ENCODE results near the gene ATP6V0A1.

The ATP6V0A1 gene

GRCh38 chr17:42529061-42529460 is 70.4 kb downstream of the ATP6V0A1 start:
- no peak overlapping the region for H3K4me3 ChIP-seq (ENCODE audit: low read depth, low read length)
- H2AFZ ChIP-seq (ENCODE audit: low read length, unreplicated experiment): no peak overlapping the region
- no peaks in the 10 kb centered on the region for H3K36me3 ChIP-seq (ENCODE audit: insufficient read depth, low read length)
- H3K27ac ChIP-seq (ENCODE audit: low read depth, low read length): no peak overlapping the region
- no peaks in the 10 kb centered on the region for H3K79me2 ChIP-seq (ENCODE audit: control insufficient read depth, insufficient read depth, low read length, unreplicated experiment)
- peaks cover 16% of the 10 kb centered on the region for H3K4me1 ChIP-seq (ENCODE audit: control insufficient read depth, insufficient read depth, low read length, unreplicated experiment)
- H3K27me3 ChIP-seq (ENCODE audit: insufficient read depth, low read length): no peaks in the 10 kb centered on the region

GRCh38 chr17:42530952-42531454 is 72.3 kb downstream of the ATP6V0A1 start:
- Histone ChIP-seq H3K27ac (ENCODE audit: low read depth, low read length) (no peak overlapping the region), H3K4me1 (ENCODE audit: control insufficient read depth, insufficient read depth, low read length, unreplicated experiment) (peaks cover 16% of the 10 kb centered on the region)

GRCh38 chr17:42531455-42532354 is 73.0 kb downstream of the ATP6V0A1 start:
- Histone ChIP-seq H3K36me3 (ENCODE audit: insufficient read depth, low read length) (no peaks in the 10 kb centered on the region), H3K4me3 (ENCODE audit: low read depth, low read length) (peak overlapping the region; percentile 78), H3K27ac (ENCODE audit: low read depth, low read length) (no peak overlapping the region)

More at GRCh38 chr17:42530952-42531454, 72.3 kb downstream of the ATP6V0A1 start:
- H3K36me3 ChIP-seq (ENCODE audit: insufficient read depth, low read length): no peaks in the 10 kb centered on the region
- H2AFZ ChIP-seq (ENCODE audit: low read length, unreplicated experiment): no peak overlapping the region
- no peak overlapping the region for H3K4me3 ChIP-seq (ENCODE audit: low read depth, low read length)
- H3K79me2 ChIP-seq (ENCODE audit: control insufficient read depth, insufficient read depth, low read length, unreplicated experiment): no peaks in the 10 kb centered on the region
- no peaks in the 10 kb centered on the region for H3K27me3 ChIP-seq (ENCODE audit: insufficient read depth, low read length)

GRCh38 chr17:42535155-42536047 is 76.7 kb downstream of the ATP6V0A1 start:
- peak overlapping the region; percentile 93 for H3K4me3 ChIP-seq (ENCODE audit: low read depth, low read length)
- peaks cover 6% of the 10 kb centered on the region; the same call in 1 of the 2 replicates for H3K36me3 ChIP-seq (ENCODE audit: insufficient read depth, low read length)
- peak overlapping the region; percentile 67 for H3K27ac ChIP-seq (ENCODE audit: low read depth, low read length)
- H3K27me3 ChIP-seq (ENCODE audit: insufficient read depth, low read length): no peaks in the 10 kb centered on the region
- H3K79me2 ChIP-seq (ENCODE audit: control insufficient read depth, insufficient read depth, low read length, unreplicated experiment): peaks cover 14% of the 10 kb centered on the region
- peaks cover 13% of the 10 kb centered on the region for H3K4me1 ChIP-seq (ENCODE audit: control insufficient read depth, insufficient read depth, low read length, unreplicated experiment)
- H2AFZ ChIP-seq (ENCODE audit: low read length, unreplicated experiment): peak overlapping the region; percentile 9

More at GRCh38 chr17:42531455-42532354, 73.0 kb downstream of the ATP6V0A1 start:
- H3K27me3 ChIP-seq (ENCODE audit: insufficient read depth, low read length): no peaks in the 10 kb centered on the region
- peak overlapping the region; percentile 48 for H2AFZ ChIP-seq (ENCODE audit: low read length, unreplicated experiment)
- H3K79me2 ChIP-seq (ENCODE audit: control insufficient read depth, insufficient read depth, low read length, unreplicated experiment): peaks cover 3% of the 10 kb centered on the region
- H3K4me1 ChIP-seq (ENCODE audit: control insufficient read depth, insufficient read depth, low read length, unreplicated experiment): peaks cover 10% of the 10 kb centered on the region

GRCh38 chr17:42536048-42536371 is 77.3 kb downstream of the ATP6V0A1 start, which contains the start of gene NAGLU:
NAGLU (plus strand) TSS chr17:42536241; CDS start chr17:42536273, 32 bp downstream.
- peaks cover 14% of the 10 kb centered on the region for H3K4me1 ChIP-seq (ENCODE audit: control insufficient read depth, insufficient read depth, low read length, unreplicated experiment)
- H3K4me3 ChIP-seq (ENCODE audit: low read depth, low read length): peak within 1 kb of the TSS; percentile 93
- H2AFZ ChIP-seq (ENCODE audit: low read length, unreplicated experiment): peak within 1 kb of the TSS; percentile 87
- H3K79me2 ChIP-seq (ENCODE audit: control insufficient read depth, insufficient read depth, low read length, unreplicated experiment): peaks cover 14% of the 10 kb centered on the region
- H3K36me3 ChIP-seq (ENCODE audit: insufficient read depth, low read length): peaks cover 6% of the 10 kb centered on the region; the same call in 1 of the 2 replicates
- H3K27ac ChIP-seq (ENCODE audit: low read depth, low read length): peak within 1 kb of the TSS; percentile 67
- H3K27me3 ChIP-seq (ENCODE audit: insufficient read depth, low read length): no peaks in the 10 kb centered on the region

GRCh38 chr17:42536372-42537155 is 77.9 kb downstream of the ATP6V0A1 start:
- Histone ChIP-seq H3K4me1 (ENCODE audit: control insufficient read depth, insufficient read depth, low read length, unreplicated experiment) (peaks cover 20% of the 10 kb centered on the region), H3K27ac (ENCODE audit: low read depth, low read length) (peak overlapping the region; percentile 67), H3K79me2 (ENCODE audit: control insufficient read depth, insufficient read depth, low read length, unreplicated experiment) (peaks cover 14% of the 10 kb centered on the region), H3K36me3 (ENCODE audit: insufficient read depth, low read length) (peaks cover 10% of the 10 kb centered on the region; the same call in 1 of the 2 replicates), H3K4me3 (ENCODE audit: low read depth, low read length) (peak overlapping the region; percentile 93), H2AFZ (ENCODE audit: low read length, unreplicated experiment) (peak overlapping the region; percentile 87), H3K27me3 (ENCODE audit: insufficient read depth, low read length) (no peaks in the 10 kb centered on the region)

GRCh38 chr17:42537156-42537805 is 78.6 kb downstream of the ATP6V0A1 start:
- peak overlapping the region; percentile 93 for H3K4me3 ChIP-seq (ENCODE audit: low read depth, low read length)
- peaks cover 20% of the 10 kb centered on the region for H3K4me1 ChIP-seq (ENCODE audit: control insufficient read depth, insufficient read depth, low read length, unreplicated experiment)
- no peak overlapping the region for H2AFZ ChIP-seq (ENCODE audit: low read length, unreplicated experiment)
- no peaks in the 10 kb centered on the region for H3K27me3 ChIP-seq (ENCODE audit: insufficient read depth, low read length)
- H3K27ac ChIP-seq (ENCODE audit: low read depth, low read length): no peak overlapping the region; the same call in 1 of the 2 replicates
- peaks cover 10% of the 10 kb centered on the region; the same call in 1 of the 2 replicates for H3K36me3 ChIP-seq (ENCODE audit: insufficient read depth, low read length)
- peaks cover 14% of the 10 kb centered on the region for H3K79me2 ChIP-seq (ENCODE audit: control insufficient read depth, insufficient read depth, low read length, unreplicated experiment)

GRCh38 chr17:42537826-42538451 is 79.3 kb downstream of the ATP6V0A1 start:
- H3K79me2 ChIP-seq (ENCODE audit: control insufficient read depth, insufficient read depth, low read length, unreplicated experiment): peaks cover 14% of the 10 kb centered on the region
- H3K27me3 ChIP-seq (ENCODE audit: insufficient read depth, low read length): no peaks in the 10 kb centered on the region
- H2AFZ ChIP-seq (ENCODE audit: low read length, unreplicated experiment): no peak overlapping the region
- H3K36me3 ChIP-seq (ENCODE audit: insufficient read depth, low read length): peaks cover 10% of the 10 kb centered on the region; the same call in 1 of the 2 replicates
- H3K27ac ChIP-seq (ENCODE audit: low read depth, low read length): no peak overlapping the region
- peaks cover 20% of the 10 kb centered on the region for H3K4me1 ChIP-seq (ENCODE audit: control insufficient read depth, insufficient read depth, low read length, unreplicated experiment)
- H3K4me3 ChIP-seq (ENCODE audit: low read depth, low read length): no peak overlapping the region

GRCh38 chr17:42538482-42538881 is 79.8 kb downstream of the ATP6V0A1 start:
- Histone ChIP-seq H3K4me3 (ENCODE audit: low read depth, low read length) (no peak overlapping the region), H3K79me2 (ENCODE audit: control insufficient read depth, insufficient read depth, low read length, unreplicated experiment) (peaks cover 14% of the 10 kb centered on the region), H2AFZ (ENCODE audit: low read length, unreplicated experiment) (no peak overlapping the region), H3K36me3 (ENCODE audit: insufficient read depth, low read length) (peaks cover 13% of the 10 kb centered on the region; the same call in 1 of the 2 replicates), H3K27me3 (ENCODE audit: insufficient read depth, low read length) (no peaks in the 10 kb centered on the region), H3K27ac (ENCODE audit: low read depth, low read length) (no peak overlapping the region), H3K4me1 (ENCODE audit: control insufficient read depth, insufficient read depth, low read length, unreplicated experiment) (peaks cover 20% of the 10 kb centered on the region)
